PC-3 (cell line): ENCODE measurements around the gene ZNF593OS. TPM values are rescaled to one million over a fixed set of nuclear protein-coding genes. Genes with fewer than 3 reads are reported as not detected.

Experiments
- ATAC-seq: fragments of 200-7000 bp; cut with Tn5 transposase; 2 replicates; pipeline ENCODE4 v1.9.1; 2020; ENCODE audit warnings: mild to moderate bottlenecking, moderate library complexity
- BruUV-seq: library from RNA; stranded (reverse); fragments of 400-500 nt; replicated peaks from 2 replicates; lab custom pipeline; 2021; lab: Mats Ljungman, UMichigan
- CTCF ChIA-PET: fragments of 300-600 bp; sonication (Branson Sonifier 250); formaldehyde crosslinking; loops from one replicate; lab custom pipeline; 2022; ENCODE audit warnings: antibody characterized with exemption; lab: Charles Lee
- POLR2A ChIA-PET: fragments of 300-600 bp; sonication (Branson Sonifier 250); formaldehyde crosslinking; loops from one replicate; lab custom pipeline; 2022; ENCODE audit warnings: antibody characterized with exemption; ENCODE audit not compliant: unreplicated experiment; lab: Charles Lee
- DNase-seq: peaks from one replicate; pipeline ENCODE4 v3.0.0-alpha.2; 2015
- H2AFZ ChIP-seq: fragments of 300-600 bp; sonication (generic); 2 replicates; pipeline ENCODE4 v1.6.0; 2016; ENCODE audit warnings: antibody characterized with exemption, low read length
- H3F3A ChIP-seq: fragments of 300-600 bp; sonication (generic); one replicate; pipeline ENCODE4 v1.6.0; 2017; ENCODE audit warnings: antibody characterized with exemption, low read length, control low read depth, mild to moderate bottlenecking; ENCODE audit not compliant: unreplicated experiment
- H3K27ac ChIP-seq: fragments of 300-600 bp; sonication (generic); 2 replicates; pipeline ENCODE4 v1.5.1; 2016; ENCODE audit warnings: mild to moderate bottlenecking, low read length
- H3K27me3 ChIP-seq: fragments of 300-600 bp; sonication (generic); 2 replicates; pipeline ENCODE4 v1.6.1; 2016; ENCODE audit warnings: low read length, mixed read lengths
- H3K36me3 ChIP-seq: fragments of 300-600 bp; sonication (generic); 2 replicates; pipeline ENCODE4 v1.6.1; 2016; ENCODE audit warnings: low read depth, mixed run types, low read length, mixed read lengths
- H3K4me1 ChIP-seq: fragments of 300-600 bp; sonication (generic); 2 replicates; pipeline ENCODE4 v1.5.1; 2016; ENCODE audit warnings: low read length; ENCODE audit not compliant: insufficient read depth
- H3K4me2 ChIP-seq: fragments of 300-600 bp; sonication (generic); 2 replicates; pipeline ENCODE4 v1.6.0; 2016; ENCODE audit warnings: low read length
- H3K4me3 ChIP-seq: fragments of 300-600 bp; sonication (generic); 2 replicates; pipeline ENCODE4 v1.5.1; 2016; ENCODE audit warnings: mild to moderate bottlenecking, low read length, mixed read lengths
- H3K79me2 ChIP-seq: fragments of 300-600 bp; sonication (generic); 2 replicates; pipeline ENCODE4 v1.6.1; 2017; ENCODE audit warnings: low read length, mixed read lengths
- H3K9ac ChIP-seq: fragments of 300-600 bp; sonication (generic); 2 replicates; pipeline ENCODE4 v1.6.0; 2016; ENCODE audit warnings: mild to moderate bottlenecking, low read length
- H3K9me2 ChIP-seq: fragments of 300-600 bp; sonication (generic); replicated peaks from 2 replicates; pipeline ENCODE4 v1.6.1; 2016; ENCODE audit warnings: mixed run types, low read length, mixed read lengths
- H3K9me3 ChIP-seq: fragments of 300-600 bp; sonication (generic); 2 replicates; pipeline ENCODE4 v1.6.1; 2016; ENCODE audit warnings: low read length, mixed read lengths
- H4K20me1 ChIP-seq: fragments of 300-600 bp; sonication (generic); 2 replicates; pipeline ENCODE4 v1.6.1; 2016; ENCODE audit warnings: low read length, mixed read lengths
- EZH2 ChIP-seq: fragments of 300-600 bp; sonication (generic); IDR thresholded peaks from one replicate; pipeline ENCODE4 v1.6.1; 2017; ENCODE audit warnings: antibody characterized with exemption, mild to moderate bottlenecking, low read length; ENCODE audit not compliant: unreplicated experiment
- EZH2phosphoT487 ChIP-seq: fragments of 300-600 bp; sonication (generic); IDR thresholded peaks from 2 replicates; pipeline ENCODE4 v1.6.1; 2018; ENCODE audit warnings: mild to moderate bottlenecking, antibody characterized with exemption, low read length, borderline replicate concordance
- intact Hi-C: fragments of 100-400 bp; cut with micrococcal nuclease; formaldehyde crosslinking; loops from 2 replicates; pipeline ENCODE4 v1.9.0; 2023
- total RNA-seq: library from RNA; depleted of rRNA; stranded (reverse); fragments of >200 nt; gene quantifications from 2 replicates; pipeline ENCODE4 v1.2.3, GENCODE V29; 2014
- TF ChIP-seq, protein P1 (sequence below): fragments of 300-600 bp; sonication (generic); conservative IDR thresholded peaks from 2 replicates; pipeline ENCODE4 v1.5.1; 2017; ENCODE audit warnings: antibody characterized with exemption, low read depth, mild to moderate bottlenecking, low read length

ZNF593OS gene
- total RNA-seq, 1 experiment from 2014 or later, result not detected

- ATAC-seq, result no peak
Observed at GRCh38 chr1:26180010-26180506, 8.4 kb upstream of the ZNF593OS start.

DNA sequence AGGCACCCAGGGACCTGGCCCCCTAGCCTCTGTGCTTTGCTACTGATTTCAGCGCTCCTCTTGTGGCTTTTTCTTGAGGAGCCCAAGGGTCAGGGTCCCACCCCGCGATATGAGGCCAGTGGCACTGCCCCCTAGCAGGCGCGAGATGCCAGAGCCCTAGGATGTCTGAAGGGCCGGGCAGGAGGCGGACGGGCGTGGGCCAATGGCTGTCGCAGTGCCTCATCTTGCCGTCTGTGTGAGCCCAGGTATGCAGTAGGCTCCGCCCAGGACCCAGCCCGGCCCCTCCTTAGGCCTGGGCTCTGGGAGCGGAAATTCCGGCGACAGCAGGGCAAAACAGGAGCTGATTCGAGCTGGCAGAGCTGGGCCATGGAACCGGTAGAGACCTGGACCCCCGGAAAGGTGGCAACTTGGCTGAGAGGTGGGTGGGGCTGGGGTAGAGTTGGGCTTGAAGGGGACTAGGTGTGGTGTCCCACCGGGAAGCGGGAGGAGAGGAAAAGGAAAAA is 5.6 kb upstream of the ZNF593OS start, which contains the start of gene CNKSR1:
Gene CNKSR1 (plus strand): TSS at position 310 of the 503 bp plus-strand sequence. CDS start 57 bp downstream, at position 367.
- H3K4me3 ChIP-seq, result peak within 1 kb of the TSS; percentile 73
- H3K36me3 ChIP-seq, result no peaks in the 10 kb centered on the region
- H3K27me3 ChIP-seq, result no peaks in the 10 kb centered on the region
- H3F3A ChIP-seq, result no peaks in the 10 kb centered on the region
- H3K27ac ChIP-seq, result peak within 1 kb of the TSS; percentile 31
- CTCF ChIA-PET, result interaction anchor here (0.6 to 1.3 kb wide), 3 partner anchors 57 to 222 kb away, joined by 3 to 5 read pairs (median 3); partner anchors contain the start of gene CEP85
- no TSS peak for BruUV-seq
- H3K4me2 ChIP-seq, result peak within 1 kb of the TSS; percentile 84
- no peaks in the 10 kb centered on the region for H3K9me3 ChIP-seq
- H4K20me1 ChIP-seq, result no peaks in the 10 kb centered on the region
- H3K4me1 ChIP-seq, result peaks cover 27% of the 10 kb centered on the region
- ATAC-seq (peak; percentile 88), DNase-seq (peak; percentile 85)
- H3K9me2 ChIP-seq, result no peaks in the 10 kb centered on the region
- H3K79me2 ChIP-seq, result peaks cover 13% of the 10 kb centered on the region
- H3K9ac ChIP-seq, result peak within 1 kb of the TSS; percentile 60
- POLR2A ChIA-PET, result interaction anchor here (0.6 kb wide), 1 partner anchor 201 kb away, joined by 9 read pairs; no protein-coding TSS in a partner anchor
- peak within 1 kb of the TSS; percentile 58 for H2AFZ ChIP-seq
- intact Hi-C loops, result no loop called here
- TF ChIP-seq EZH2phosphoT487, result no peak
- TF ChIP-seq, protein P1, sequence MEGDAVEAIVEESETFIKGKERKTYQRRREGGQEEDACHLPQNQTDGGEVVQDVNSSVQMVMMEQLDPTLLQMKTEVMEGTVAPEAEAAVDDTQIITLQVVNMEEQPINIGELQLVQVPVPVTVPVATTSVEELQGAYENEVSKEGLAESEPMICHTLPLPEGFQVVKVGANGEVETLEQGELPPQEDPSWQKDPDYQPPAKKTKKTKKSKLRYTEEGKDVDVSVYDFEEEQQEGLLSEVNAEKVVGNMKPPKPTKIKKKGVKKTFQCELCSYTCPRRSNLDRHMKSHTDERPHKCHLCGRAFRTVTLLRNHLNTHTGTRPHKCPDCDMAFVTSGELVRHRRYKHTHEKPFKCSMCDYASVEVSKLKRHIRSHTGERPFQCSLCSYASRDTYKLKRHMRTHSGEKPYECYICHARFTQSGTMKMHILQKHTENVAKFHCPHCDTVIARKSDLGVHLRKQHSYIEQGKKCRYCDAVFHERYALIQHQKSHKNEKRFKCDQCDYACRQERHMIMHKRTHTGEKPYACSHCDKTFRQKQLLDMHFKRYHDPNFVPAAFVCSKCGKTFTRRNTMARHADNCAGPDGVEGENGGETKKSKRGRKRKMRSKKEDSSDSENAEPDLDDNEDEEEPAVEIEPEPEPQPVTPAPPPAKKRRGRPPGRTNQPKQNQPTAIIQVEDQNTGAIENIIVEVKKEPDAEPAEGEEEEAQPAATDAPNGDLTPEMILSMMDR, result peak; percentile 58
- TF ChIP-seq EZH2, result no peak

More at GRCh38 chr1:26180010-26180506, 8.4 kb upstream of the ZNF593OS start:
- Histone ChIP-seq H3K4me1 (peaks cover 32% of the 10 kb centered on the region), H3K9ac (no peak overlapping the region), H3K79me2 (peaks cover 13% of the 10 kb centered on the region), H3K27ac (no peak overlapping the region), H3K9me3 (no peaks in the 10 kb centered on the region), H3K9me2 (no peaks in the 10 kb centered on the region), H3K27me3 (no peaks in the 10 kb centered on the region), H3K4me3 (no peak overlapping the region), H3K4me2 (no peak overlapping the region), H2AFZ (no peak overlapping the region), H3K36me3 (no peaks in the 10 kb centered on the region; the same call in 1 of the 2 replicates), H4K20me1 (no peaks in the 10 kb centered on the region), H3F3A (no peaks in the 10 kb centered on the region)
- CTCF ChIA-PET, result no interaction called here
- intact Hi-C loops, result no loop called here
- POLR2A ChIA-PET, result no interaction called here
- no peak for DNase-seq
- TF ChIP-seq EZH2 (no peak), EZH2phosphoT487 (no peak)
- TF ChIP-seq, protein P1, result no peak
- BruUV-seq, result no TSS peak

- no peak overlapping the region for H3K4me3 ChIP-seq
- no peak overlapping the region for H3K9ac ChIP-seq
- intact Hi-C loops, result no loop called here
- ChIA-PET POLR2A (no interaction called here), CTCF (no interaction called here)
- H3K27me3 ChIP-seq, result no peaks in the 10 kb centered on the region
- H3K9me2 ChIP-seq, result no peaks in the 10 kb centered on the region
- H3K79me2 ChIP-seq, result peaks cover 26% of the 10 kb centered on the region
- TF ChIP-seq EZH2 (no peak), EZH2phosphoT487 (no peak)
- TF ChIP-seq, protein P1, result no peak
- H3K9me3 ChIP-seq, result no peaks in the 10 kb centered on the region
- no peaks in the 10 kb centered on the region for H4K20me1 ChIP-seq
- H2AFZ ChIP-seq, result no peak overlapping the region
- no peak overlapping the region for H3K4me2 ChIP-seq
- BruUV-seq, result no TSS peak
- H3K27ac ChIP-seq, result no peak overlapping the region
- no peaks in the 10 kb centered on the region for H3F3A ChIP-seq
- no peaks in the 10 kb centered on the region for H3K36me3 ChIP-seq
- peaks cover 25% of the 10 kb centered on the region for H3K4me1 ChIP-seq
- ATAC-seq (no peak), DNase-seq (no peak)
Observed at GRCh38 chr1:26175346-26175745, 3.7 kb upstream of the ZNF593OS start.
